ENCODE data around the gene MBNL2. TPM values are rescaled to one million over a fixed set of nuclear protein-coding genes. Genes with fewer than 3 reads are reported as not detected.

The MBNL2 gene
- total and polyA plus RNA-seq, 2 donors from 2014 or later = 18.8 to 70.5 TPM

GRCh38 chr13:97346097-97346496 lies 124.0 kb downstream of the MBNL2 start:
- Histone ChIP-seq H3K36me3 (ENCODE audit: control insufficient read depth in 2 of 3, insufficient read depth in 3 of 3, low read length in 3 of 3) (peaks cover 9 to 38% (median 13%) of the 10 kb centered on the region in 3 donors), H3K9me3 (ENCODE audit: control insufficient read depth in 2 of 3, insufficient read depth in 1 of 3, low read length in 3 of 3) (peaks cover 0 to 3% (median 2%) of the 10 kb centered on the region in 3 donors), H3K9ac (ENCODE audit: low read length in 3 of 3) (no peak overlapping the region), H3K4me3 (ENCODE audit: low read length in 3 of 3) (no peak overlapping the region), H3K4me1 (ENCODE audit: control insufficient read depth in 2 of 3, insufficient read depth in 2 of 3, low read depth in 1 of 3, low read length in 3 of 3) (peaks cover 0 to 18% (median 4%) of the 10 kb centered on the region in 3 donors), H3K27ac (ENCODE audit: low read depth in 2 of 2, low read length in 2 of 2) (no peak overlapping the region), H3K27me3 (ENCODE audit: control insufficient read depth, insufficient read depth, low read length) (no peaks in the 10 kb centered on the region)
- intact Hi-C loops (cut with DNase I) = no loop called here
- FAIRE-seq (no peak), DNase-seq (no peak)
- TF ChIP-seq CTCF (IDR thresholded peaks at IDR 0.05; ENCODE audit: borderline replicate concordance, extremely low read depth, insufficient read depth) = no peak

GRCh38 chr13:97346561-97347254 lies 124.6 kb downstream of the MBNL2 start:
- DNase-seq (no peak), FAIRE-seq (no peak)
- Histone ChIP-seq H3K36me3 (ENCODE audit: control insufficient read depth in 2 of 3, insufficient read depth in 3 of 3, low read length in 3 of 3) (peaks cover 9 to 42% (median 16%) of the 10 kb centered on the region in 3 donors), H3K4me1 (ENCODE audit: control insufficient read depth in 2 of 3, insufficient read depth in 2 of 3, low read depth in 1 of 3, low read length in 3 of 3) (peaks cover 0 to 18% (median 4%) of the 10 kb centered on the region in 3 donors), H3K9me3 (ENCODE audit: control insufficient read depth in 2 of 3, insufficient read depth in 1 of 3, low read length in 3 of 3) (peaks cover 0 to 8% (median 2%) of the 10 kb centered on the region in 3 donors), H3K4me3 (ENCODE audit: low read length in 3 of 3) (no peak overlapping the region), H3K27me3 (ENCODE audit: control insufficient read depth, insufficient read depth, low read length) (no peaks in the 10 kb centered on the region), H3K9ac (ENCODE audit: low read length in 3 of 3) (no peak overlapping the region), H3K27ac (ENCODE audit: low read depth in 2 of 2, low read length in 2 of 2) (no peak overlapping the region)
- TF ChIP-seq CTCF (IDR thresholded peaks at IDR 0.05; ENCODE audit: borderline replicate concordance, extremely low read depth, insufficient read depth) = no peak
- intact Hi-C loops (cut with DNase I) = no loop called here

GRCh38 chr13:97347255-97347932 lies 125.3 kb downstream of the MBNL2 start:
- FAIRE-seq = no peak
- no peak for DNase-seq
- Histone ChIP-seq H3K9ac (ENCODE audit: low read length in 3 of 3) (no peak overlapping the region), H3K4me1 (ENCODE audit: control insufficient read depth in 2 of 3, insufficient read depth in 2 of 3, low read depth in 1 of 3, low read length in 3 of 3) (peaks cover 0 to 18% (median 4%) of the 10 kb centered on the region in 3 donors), H3K36me3 (ENCODE audit: control insufficient read depth in 2 of 3, insufficient read depth in 3 of 3, low read length in 3 of 3) (peaks cover 9 to 42% (median 16%) of the 10 kb centered on the region in 3 donors), H3K27ac (ENCODE audit: low read depth in 2 of 2, low read length in 2 of 2) (no peak overlapping the region), H3K4me3 (ENCODE audit: low read length in 3 of 3) (no peak overlapping the region), H3K9me3 (ENCODE audit: control insufficient read depth in 2 of 3, insufficient read depth in 1 of 3, low read length in 3 of 3) (peaks cover 0 to 8% (median 2%) of the 10 kb centered on the region in 3 donors), H3K27me3 (ENCODE audit: control insufficient read depth, insufficient read depth, low read length) (no peaks in the 10 kb centered on the region)
- intact Hi-C loops (cut with DNase I) = no loop called here
- no peak for TF ChIP-seq CTCF (IDR thresholded peaks at IDR 0.05; ENCODE audit: borderline replicate concordance, extremely low read depth, insufficient read depth)

Measured in kidney (tissue), 14 donors.